Right lobe of liver (tissue), 4 donors: ENCODE measurements around the gene EPHA10.
A peak's percentile ranks its signal among the peaks of the same experiment; 100 is the strongest.

Experiments used
- CTCF ChIP-seq, 4 donors: fragments of 200-600 bp in 3 of 4; fragments of 450-650 bp in 1 of 4; IDR thresholded peaks; one replicate each; pipeline versions ENCODE4 v1.5.1 to v1.8.0; 2016 to 2022; ENCODE audit warnings: antibody characterized with exemption in 4 of 4, mild to moderate bottlenecking in 2 of 4
- POLR2A ChIP-seq: fragments of 450-650 bp; IDR thresholded peaks from one replicate; pipeline ENCODE4 v1.6.1; 2017; ENCODE audit warnings: antibody characterized with exemption, mild to moderate bottlenecking
- donor health status: DM: no; HTN: no; CAD: no.
- donor health status: DM: no; HTN: no; CAD: no.
- donor health status: DM: no; HTN: yes; CAD: no.

GRCh38 chr1:37682334-37682987 lies 82.5 kb downstream of the EPHA10 start:
- TF ChIP-seq CTCF (IDR thresholded peaks at IDR 0.05) (peak; percentile 83 to 88 (median 84)), POLR2A (no peak)
